NCI-H526 (cell line): Measurements from ENCODE around the gene STX1B.
"Not testable (repeated sequence)": the region's sequence is repeated elsewhere in the genome, so short reads cannot be mapped to it uniquely, and the experiment has no call there.

Experiments used
- DNase-seq, 2 experiments: peaks; one replicate each; lab custom pipeline; 2025; lab: John Stamatoyannopoulos, UW

STX1B gene

GRCh38 chr16:31013292-31013691, 2.9 kb upstream of the STX1B start:
- DNase-seq, result not testable (repeated sequence)

- DNase-seq, result not testable (repeated sequence)
Observed at GRCh38 chr16:31011815-31012214, 1.4 kb upstream of the STX1B start.

GRCh38 chr16:31009894-31010584, 399 bp downstream of the STX1B start:
- peak in 1 of 2 experiments; percentile 15 for DNase-seq

GRCh38 chr16:31009120-31009519, 1.3 kb downstream of the STX1B start:
- no peak for DNase-seq

- no peak for DNase-seq
Observed at GRCh38 chr16:31008551-31008950, 1.9 kb downstream of the STX1B start.

- no peak for DNase-seq
Observed at GRCh38 chr16:31008149-31008548, 2.3 kb downstream of the STX1B start.

GRCh38 chr16:31007684-31008083, 2.8 kb downstream of the STX1B start:
- DNase-seq, result no peak

GRCh38 chr16:31006589-31006988, 3.8 kb downstream of the STX1B start:
- no peak for DNase-seq

GRCh38 chr16:31006086-31006385, 4.4 kb downstream of the STX1B start:
- DNase-seq, result no peak

- no peak for DNase-seq
Observed at GRCh38 chr16:31005350-31006085, 4.9 kb downstream of the STX1B start.

GRCh38 chr16:31004658-31005057, 5.8 kb downstream of the STX1B start:
- DNase-seq, result no peak

GRCh38 chr16:31003744-31004143, 6.7 kb downstream of the STX1B start:
- no peak for DNase-seq

GRCh38 chr16:31002862-31003341, 7.5 kb downstream of the STX1B start:
- DNase-seq, result no peak

GRCh38 chr16:31002250-31002700, 8.2 kb downstream of the STX1B start:
- no peak for DNase-seq

- DNase-seq, result no peak
Observed at GRCh38 chr16:31001507-31002249, 8.8 kb downstream of the STX1B start.

GRCh38 chr16:31000671-31001382, 9.6 kb downstream of the STX1B start:
- no peak for DNase-seq

- peak in 1 of 2 experiments; percentile 18 for DNase-seq
Observed at GRCh38 chr16:30998852-30999761, 11.3 kb downstream of the STX1B start.

- peak in 1 of 2 experiments; percentile 27 for DNase-seq
Observed at GRCh38 chr16:30997725-30998711, 12.4 kb downstream of the STX1B start.

GRCh38 chr16:30996985-30997724, 13.3 kb downstream of the STX1B start:
- peak in 1 of 2 experiments; percentile 67 for DNase-seq
